SKM-1 (cell line): ENCODE results near the gene OPRM1.

Source experiments
- DNase-seq: peaks from one replicate; lab custom pipeline; 2025; ENCODE audit not compliant: unreplicated experiment; lab: John Stamatoyannopoulos, UW

Gene OPRM1

DNA sequence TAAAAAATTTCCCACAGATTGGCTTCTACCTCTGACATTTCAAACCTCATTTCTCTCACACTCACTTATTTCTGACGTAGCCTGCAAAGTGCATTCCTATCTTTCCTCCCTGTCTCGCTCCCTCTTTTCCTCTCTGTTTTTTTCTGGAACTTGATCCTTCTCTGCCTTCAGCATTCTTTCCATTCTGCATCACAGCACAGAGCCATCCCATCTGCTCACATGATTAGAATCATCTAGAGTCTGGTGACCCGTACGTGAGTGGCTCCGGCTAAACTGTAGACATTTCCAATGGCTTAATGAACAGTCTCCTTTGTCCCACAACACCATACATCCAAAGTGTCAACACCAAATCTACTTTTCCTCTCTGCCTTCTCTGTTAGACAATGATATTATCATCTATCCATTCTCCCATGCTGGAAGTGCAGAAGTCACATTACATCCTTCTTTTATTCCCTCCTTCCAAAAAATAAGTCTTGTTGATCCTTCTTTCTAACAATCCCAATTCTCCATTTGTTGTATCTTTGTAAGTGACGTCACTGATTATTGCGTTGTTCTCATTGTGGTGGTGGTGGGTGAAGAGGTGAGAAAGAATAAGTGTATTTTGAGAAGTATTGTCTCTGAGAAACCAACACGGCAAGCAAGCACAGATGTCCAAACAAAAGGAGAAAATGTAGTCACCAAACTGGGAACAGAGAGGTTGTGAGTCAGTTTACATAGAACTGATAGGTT lies 41.6 kb downstream of the OPRM1 start:
- no peak for DNase-seq

GRCh38 chr6:154086510-154086909 lies 47.5 kb downstream of the OPRM1 start:
- DNase-seq: no peak

GRCh38 chr6:154092326-154092962 lies 53.4 kb downstream of the OPRM1 start:
- no peak for DNase-seq

- DNase-seq: no peak
Measured at GRCh38 chr6:154093231-154094044, 54.4 kb downstream of the OPRM1 start.

- DNase-seq: no peak
Measured at GRCh38 chr6:154095571-154095970, 56.5 kb downstream of the OPRM1 start.

GRCh38 chr6:154096316-154096715 lies 57.3 kb downstream of the OPRM1 start:
- no peak for DNase-seq

- DNase-seq: no peak
Measured at GRCh38 chr6:154096834-154097233, 57.8 kb downstream of the OPRM1 start.

- no peak for DNase-seq
Measured at GRCh38 chr6:154099211-154099610, 60.2 kb downstream of the OPRM1 start.

DNA sequence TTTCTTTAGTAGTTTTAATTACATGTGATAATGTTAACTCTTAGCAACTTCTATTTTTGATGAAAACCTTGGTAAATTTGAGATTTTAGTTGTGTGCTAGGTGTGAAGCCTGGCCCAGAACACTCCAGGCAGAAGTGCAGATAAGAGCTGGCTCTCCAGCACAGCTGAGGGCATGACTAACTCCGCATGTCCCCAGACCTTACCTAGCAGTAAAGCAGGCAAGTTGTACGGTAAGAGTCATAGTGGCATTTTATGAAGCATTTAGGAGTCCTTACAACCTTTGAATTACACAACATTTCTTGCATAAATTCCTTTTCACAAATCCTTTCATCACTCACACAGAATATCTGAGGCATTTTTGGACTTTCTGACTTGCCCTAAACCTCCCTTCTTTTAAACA lies 67.2 kb downstream of the OPRM1 start:
- no peak for DNase-seq

GRCh38 chr6:154111025-154111424 lies 72.0 kb downstream of the OPRM1 start:
- DNase-seq: no peak

GRCh38 chr6:154112181-154112809 lies 73.3 kb downstream of the OPRM1 start:
- no peak for DNase-seq

GRCh38 chr6:154113392-154113791 lies 74.4 kb downstream of the OPRM1 start:
- no peak for DNase-seq

DNA sequence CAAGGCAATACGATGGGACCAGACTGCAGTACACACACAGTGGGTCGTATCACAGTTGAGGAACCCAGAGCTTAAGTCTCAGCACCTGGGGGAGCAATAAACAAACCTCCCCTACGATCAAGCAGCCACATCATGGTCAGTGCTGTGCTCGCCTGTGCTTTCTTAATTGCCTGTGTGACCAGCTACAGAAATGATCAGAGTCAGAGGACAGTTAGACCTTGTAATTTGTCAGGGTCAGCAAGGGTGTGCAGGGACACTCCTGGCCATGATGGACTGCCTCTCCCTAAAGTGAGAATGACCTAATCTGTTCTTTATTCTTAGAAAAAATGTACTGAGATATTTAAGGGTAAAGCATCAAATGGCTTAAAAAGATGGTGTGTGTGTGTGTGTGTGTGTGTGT lies 78.4 kb downstream of the OPRM1 start:
- no peak for DNase-seq

DNA sequence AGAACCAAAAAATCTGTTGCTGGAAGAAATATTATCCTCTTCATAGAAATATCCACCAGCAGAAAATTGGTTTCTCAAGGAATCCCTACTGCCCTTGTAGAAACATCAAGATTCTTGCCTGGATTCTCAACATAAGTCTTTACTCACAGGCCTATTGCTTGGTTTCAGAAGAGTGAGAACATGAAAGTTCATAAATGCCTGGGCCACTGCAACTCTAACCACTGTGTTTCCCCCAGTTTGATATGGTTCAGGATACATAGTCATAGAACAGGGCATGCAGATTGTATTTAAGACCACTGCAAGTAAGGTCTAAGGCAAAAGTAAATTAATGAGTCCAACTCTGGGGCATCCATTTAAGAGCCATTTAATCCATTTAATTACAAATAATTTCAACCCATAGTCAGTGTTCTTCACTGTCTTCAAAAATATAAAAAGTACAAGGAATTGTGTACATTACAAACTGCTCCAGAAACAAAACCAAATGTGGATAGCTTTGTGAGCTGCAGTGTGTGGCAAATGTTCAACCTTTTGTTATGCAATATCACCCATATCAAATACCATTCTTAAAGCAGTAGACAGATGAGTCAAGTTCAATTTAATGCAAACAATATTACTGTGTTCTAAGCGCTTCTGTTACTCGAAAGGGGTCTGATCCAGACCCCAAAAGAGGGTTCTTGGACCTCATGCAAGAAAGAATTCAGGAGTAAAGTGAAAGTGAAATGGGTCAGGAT lies 83.3 kb downstream of the OPRM1 start:
- no peak for DNase-seq

DNA sequence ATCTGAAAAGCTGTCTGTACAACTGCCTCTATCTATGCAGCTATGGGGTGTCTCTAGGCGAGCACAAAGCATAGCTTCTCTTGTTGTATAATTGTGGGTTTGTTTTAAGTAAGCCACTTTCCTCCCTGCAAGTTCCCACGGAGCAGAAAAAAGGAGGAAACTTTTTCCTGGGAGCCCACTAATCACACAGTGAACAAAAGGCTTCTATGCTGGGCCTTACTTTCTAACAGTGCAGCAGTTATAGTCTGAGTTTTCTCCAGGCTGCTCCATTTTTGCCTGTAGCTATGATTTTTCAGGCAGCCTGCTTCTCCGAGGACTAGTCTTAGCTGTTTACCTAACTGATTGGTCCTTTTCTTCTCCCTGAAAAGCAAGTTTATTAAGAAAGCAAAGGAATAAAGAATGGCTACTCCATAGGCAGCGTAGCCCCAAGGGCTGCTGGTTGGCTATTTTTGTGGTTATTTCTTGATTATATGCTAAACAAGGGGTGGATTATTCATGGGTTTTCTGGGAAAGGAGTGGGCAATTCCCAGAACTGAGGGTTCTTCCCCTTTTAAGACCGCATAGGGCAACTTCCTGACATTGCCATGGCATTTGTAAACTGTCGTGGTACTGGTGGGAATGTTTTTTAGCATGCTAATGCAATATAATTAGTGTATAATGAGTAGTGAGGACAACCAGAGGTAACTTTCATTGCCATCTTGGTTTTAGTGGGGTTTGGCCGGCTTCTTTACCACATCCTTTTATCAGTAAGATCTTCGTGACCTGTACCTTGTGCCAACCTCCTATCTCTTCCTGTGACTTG lies 84.3 kb downstream of the OPRM1 start:
- DNase-seq: no peak

GRCh38 chr6:154125421-154125820 lies 86.4 kb downstream of the OPRM1 start:
- no peak for DNase-seq

- no peak for DNase-seq
Measured at GRCh38 chr6:154127657-154128056, 88.6 kb downstream of the OPRM1 start.

DNA sequence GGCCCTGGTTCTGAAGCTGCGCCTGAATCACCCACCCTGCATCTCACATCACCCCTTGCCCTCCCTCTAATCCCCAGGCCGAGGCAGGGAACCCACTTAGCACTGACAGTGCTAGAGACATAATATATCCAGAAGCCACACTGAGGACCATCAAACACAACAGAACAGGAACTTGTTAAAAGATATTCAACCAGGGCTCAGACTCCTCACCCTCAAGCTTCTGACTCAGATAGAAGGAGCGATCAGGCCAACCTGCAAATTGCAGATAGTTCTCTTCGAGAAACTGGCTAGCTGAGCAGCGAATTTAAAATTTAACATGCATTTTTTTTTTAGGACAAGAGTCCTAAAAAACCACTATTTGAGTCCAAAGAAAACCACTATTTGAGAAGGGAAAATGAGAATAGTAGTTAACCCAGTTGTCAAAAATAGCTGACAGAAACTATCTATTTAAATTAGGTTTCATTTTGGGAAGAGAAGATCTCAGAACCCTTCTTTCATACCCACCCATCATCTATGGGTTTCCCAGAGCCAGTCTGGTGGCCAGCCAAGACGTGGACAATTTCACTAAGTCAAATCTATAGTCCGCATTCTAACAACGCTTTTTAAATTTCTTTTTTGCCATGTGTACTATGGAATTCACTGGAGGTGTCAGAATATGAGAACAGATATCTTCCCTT lies 95.6 kb downstream of the OPRM1 start:
- DNase-seq: no peak

- DNase-seq: no peak
Measured at GRCh38 chr6:154138793-154139192, 99.8 kb downstream of the OPRM1 start.
